SH-SY5Y (cell line): ENCODE results near the gene TBX15.

ENCODE experiments used
- GATA2 ChIP-seq: IDR thresholded peaks from 2 replicates; pipeline ENCODE4 v1.6.1; 2011; ENCODE audit warnings: mild to moderate bottlenecking, low read depth, low read length
- GATA3 ChIP-seq: IDR thresholded peaks from 2 replicates; pipeline ENCODE4 v1.6.1; 2011; ENCODE audit warnings: low read depth, mild to moderate bottlenecking, low read length, moderate library complexity

- TF ChIP-seq GATA2 (no peak), GATA3 (no peak)
Measured at GRCh38 chr1:118931876-118932275, 56.3 kb downstream of the TBX15 start.
